HEK293 (cell line): ENCODE results near the gene TLR8.

Source experiments
- MEIS1 ChIP-seq: sonication (generic); formaldehyde crosslinking; IDR thresholded peaks from 2 replicates; pipeline ENCODE4 v1.8.1; 2022; ENCODE audit warnings: missing genetic modification reagents, mild to moderate bottlenecking, borderline replicate concordance
- ZEB2 ChIP-seq: fragments of 450-650 bp; formaldehyde crosslinking; IDR thresholded peaks from 2 replicates; pipeline ENCODE4 v1.5.1; 2016; ENCODE audit warnings: missing biosample characterization, missing genetic modification characterization
- ZNF23 ChIP-seq: fragments of 450-650 bp; formaldehyde crosslinking; IDR thresholded peaks from 2 replicates; pipeline ENCODE4 v1.5.1; 2016; ENCODE audit warnings: missing biosample characterization, missing genetic modification characterization, borderline replicate concordance
- ZNF549 ChIP-seq: fragments of 450-650 bp; IDR thresholded peaks from 2 replicates; pipeline ENCODE4 v1.5.1; 2018; ENCODE audit warnings: missing biosample characterization, missing genetic modification characterization, mild to moderate bottlenecking, inconsistent platforms, moderate library complexity

DNA sequence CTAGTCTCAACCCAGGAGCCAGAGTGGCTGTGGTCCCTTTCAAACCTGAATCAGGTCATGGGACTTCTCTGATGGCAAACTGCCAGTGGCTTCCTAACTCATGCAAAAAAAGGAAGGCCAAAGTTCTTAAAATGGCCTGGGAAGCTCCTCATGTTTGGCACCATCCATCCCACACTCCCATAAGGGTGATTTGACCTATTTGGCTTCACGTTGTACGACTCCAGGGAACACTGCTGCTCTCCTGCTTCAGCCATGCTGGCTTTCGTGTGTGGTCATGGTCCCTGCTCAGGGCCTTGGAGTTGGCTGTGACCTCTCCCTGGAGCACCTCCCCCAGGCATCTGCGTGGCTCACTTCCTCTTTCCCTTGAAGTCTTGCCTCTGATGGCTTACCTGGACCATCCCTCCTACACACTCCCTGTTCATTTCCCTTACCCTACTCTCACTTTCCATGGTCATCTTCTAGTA is 55.7 kb downstream of the TLR8 start:
- TF ChIP-seq ZNF549 (tag by site-specific recombination) = no peak
- TF ChIP-seq ZEB2 = no peak
- TF ChIP-seq MEIS1 (CRISPR knock-in tag) = no peak
- no peak for TF ChIP-seq ZNF23
